ENCODE results near the gene SMARCA4.
"Not testable (repeated sequence)": the region's sequence is repeated elsewhere in the genome, so short reads cannot be mapped to it uniquely, and the experiment has no call there.

The SMARCA4 gene

DNA sequence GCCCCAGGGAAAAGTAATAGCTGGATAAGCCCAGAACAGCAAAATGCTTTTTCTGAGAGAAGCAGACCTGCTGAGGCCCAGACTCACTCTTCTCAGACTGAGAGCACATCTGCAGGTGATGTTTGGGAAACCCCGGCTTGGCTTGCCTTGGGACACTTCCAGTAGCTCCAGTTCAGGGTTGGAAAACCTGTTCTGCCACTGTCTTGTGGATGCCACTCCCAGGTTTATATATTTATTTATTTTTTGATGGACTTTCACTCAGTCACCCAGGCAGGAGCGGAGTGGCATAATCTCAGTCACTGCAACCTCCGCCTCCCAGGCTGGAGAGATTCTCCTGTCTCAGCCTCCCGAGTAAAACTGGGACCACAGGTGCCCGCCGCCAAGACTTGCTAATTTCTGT, 8.0 kb upstream of the SMARCA4 start:
- ChIA-PET CTCF (interaction anchor here (1.0 kb wide), 1 partner anchor 11 kb away, joined by 3 read pairs; no protein-coding TSS in a partner anchor), POLR2A (no interaction called here)
- H3K27ac ChIP-seq (ENCODE audit: insufficient read depth in 1 of 2, low read depth in 1 of 2, low read length in 2 of 2, poor library complexity in 1 of 2, severe bottlenecking in 2 of 2): no peak overlapping the region
- 100% methylated on average over 6 of the region's 6 CpGs for WGBS (ENCODE audit: insufficient coverage)
- H3K9me3 ChIP-seq (ENCODE audit: control extremely low read depth in 1 of 5, control insufficient read depth in 4 of 5, insufficient read depth in 2 of 5, low read depth in 1 of 5, low read length in 4 of 5): no peaks in the 10 kb centered on the region
- no peak overlapping the region for H3K4me3 ChIP-seq (ENCODE audit: control insufficient read depth in 1 of 7, extremely low read depth in 1 of 7, insufficient read depth in 4 of 7, low read depth in 2 of 7, low read length in 6 of 7)
- no peaks in the 10 kb centered on the region for H3K36me3 ChIP-seq (ENCODE audit: control insufficient read depth in 4 of 4, insufficient read depth in 4 of 4, low read length in 3 of 4)
- no peaks in the 10 kb centered on the region for H3K27me3 ChIP-seq (replicated peaks in 2 of 5; ENCODE audit: control insufficient read depth in 4 of 5, insufficient read depth in 5 of 5, low read length in 4 of 5)
- no peak for DNase-seq
- H3K4me1 ChIP-seq (ENCODE audit: control extremely low read depth in 1 of 4, control insufficient read depth in 4 of 4, insufficient read depth in 4 of 4, low read length in 3 of 4): no peaks in the 10 kb centered on the region

DNA sequence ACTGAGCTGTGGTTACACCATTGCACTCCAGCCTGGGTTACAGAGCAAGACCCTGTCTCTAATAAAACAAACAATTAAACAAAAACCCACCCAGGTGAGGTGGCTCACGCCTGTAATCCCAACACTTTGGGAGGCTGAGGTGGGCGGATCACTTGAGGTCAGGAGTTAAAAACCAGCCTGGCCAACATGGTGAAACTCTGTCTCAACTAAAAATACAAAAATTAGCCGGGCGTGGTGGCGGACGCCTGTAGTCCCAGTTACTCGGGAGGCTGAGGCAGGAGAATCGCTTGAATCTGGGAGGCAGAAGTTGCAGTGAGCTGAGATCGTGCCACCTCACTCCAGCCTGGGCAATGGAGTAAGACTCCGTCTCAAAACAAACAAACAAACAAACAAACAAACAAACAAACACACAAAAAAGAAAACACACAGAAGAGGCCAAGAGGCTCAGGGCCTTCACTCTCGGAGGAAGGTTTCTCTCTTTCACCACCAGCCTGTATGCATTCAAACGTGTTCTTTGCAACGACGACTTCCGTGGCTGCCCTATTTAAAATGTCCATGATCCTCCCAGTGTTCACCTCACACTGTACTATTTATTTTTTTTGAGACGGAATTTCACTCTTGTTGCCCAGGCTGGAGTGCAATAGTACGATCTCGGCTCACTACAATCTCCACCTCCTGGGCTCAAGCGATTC, 1.4 kb upstream of the SMARCA4 start:
- H3K36me3 ChIP-seq (ENCODE audit: control insufficient read depth in 4 of 4, insufficient read depth in 4 of 4, low read length in 3 of 4); H3K27me3 ChIP-seq (replicated peaks in 2 of 5; ENCODE audit: control insufficient read depth in 4 of 5, insufficient read depth in 5 of 5, low read length in 4 of 5); H3K9me3 ChIP-seq (ENCODE audit: control extremely low read depth in 1 of 5, control insufficient read depth in 4 of 5, insufficient read depth in 2 of 5, low read depth in 1 of 5, low read length in 4 of 5); DNase-seq: not testable (repeated sequence)
- 95% methylated on average over 17 of the region's 19 CpGs for WGBS (ENCODE audit: insufficient coverage)
- Histone ChIP-seq H3K27ac (ENCODE audit: insufficient read depth in 1 of 2, low read depth in 1 of 2, low read length in 2 of 2, poor library complexity in 1 of 2, severe bottlenecking in 2 of 2) (peak overlapping the region in 1 of 2 experiments; percentile 96), H3K4me1 (ENCODE audit: control extremely low read depth in 1 of 4, control insufficient read depth in 4 of 4, insufficient read depth in 4 of 4, low read length in 3 of 4) (peaks cover 8 to 28% (median 21%) of the 10 kb centered on the region in 4 experiments), H3K4me3 (ENCODE audit: control insufficient read depth in 1 of 7, extremely low read depth in 1 of 7, insufficient read depth in 4 of 7, low read depth in 2 of 7, low read length in 6 of 7) (peak overlapping the region in 2 of 7 experiments; percentile 74 to 90)
- POLR2A ChIA-PET: interaction anchor here (0.6 kb wide), 2 partner anchors 88 to 228 kb away, joined by 3 to 4 read pairs; no protein-coding TSS in a partner anchor
- CTCF ChIA-PET: interaction anchor here (0.6 kb wide), 1 partner anchor 131 kb away, joined by 3 read pairs; no protein-coding TSS in a partner anchor

DNA sequence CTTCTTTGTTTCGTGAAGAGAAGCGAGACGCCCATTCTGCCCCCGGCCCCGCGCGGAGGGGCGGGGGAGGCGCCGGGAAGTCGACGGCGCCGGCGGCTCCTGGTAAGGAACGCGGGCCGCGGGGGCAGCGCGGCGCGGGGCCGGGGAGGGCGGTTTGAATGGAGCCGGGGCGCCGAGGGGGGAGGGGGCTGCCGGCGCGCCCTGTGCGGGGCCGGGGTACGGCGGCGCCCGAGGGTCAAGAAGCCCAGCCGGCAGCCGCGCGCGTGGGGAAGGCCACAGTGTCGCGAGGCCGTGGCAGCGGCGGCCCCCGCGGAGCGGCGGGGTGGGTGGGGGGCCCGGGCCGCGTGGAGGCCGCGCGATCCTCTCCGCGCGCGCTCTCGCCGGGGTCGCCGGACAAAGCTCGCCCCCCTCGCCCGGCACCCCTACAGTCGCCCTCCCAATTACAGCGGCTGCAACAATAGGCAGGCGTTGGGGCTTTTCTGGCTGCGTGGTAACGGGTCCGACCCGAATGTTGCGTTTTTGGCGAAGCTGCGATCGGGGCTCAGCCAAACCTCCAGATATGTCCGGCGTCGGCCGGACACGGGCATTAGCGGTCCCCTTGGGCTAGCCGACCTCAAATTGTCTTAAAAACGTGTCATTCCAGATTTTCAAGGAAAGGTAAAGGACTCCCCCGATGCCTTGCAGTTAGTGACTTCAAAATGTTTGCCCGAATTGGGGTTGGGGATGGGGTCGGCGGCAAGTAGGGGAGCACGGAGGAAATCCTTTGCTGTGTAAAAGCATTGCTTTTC, 437 bp downstream of the SMARCA4 start:
- H3K4me1 ChIP-seq (ENCODE audit: control extremely low read depth in 1 of 4, control insufficient read depth in 4 of 4, insufficient read depth in 4 of 4, low read length in 3 of 4): peaks cover 8 to 31% (median 21%) of the 10 kb centered on the region in 4 experiments
- no peaks in the 10 kb centered on the region for H3K27me3 ChIP-seq (replicated peaks in 2 of 5; ENCODE audit: control insufficient read depth in 4 of 5, insufficient read depth in 5 of 5, low read length in 4 of 5)
- 0% methylated on average over 62 of the region's 92 CpGs for WGBS (ENCODE audit: insufficient coverage)
- ChIA-PET CTCF (interaction anchor here (0.7 kb wide), 1 partner anchor 19 kb away, joined by 3 read pairs; no protein-coding TSS in a partner anchor), POLR2A (interaction anchor here (0.5 to 1.0 kb wide), 2 partner anchors 13 to 416 kb away, joined by 3 to 4 read pairs; no protein-coding TSS in a partner anchor)
- H3K27ac ChIP-seq (ENCODE audit: insufficient read depth in 1 of 2, low read depth in 1 of 2, low read length in 2 of 2, poor library complexity in 1 of 2, severe bottlenecking in 2 of 2): peak overlapping the region; percentile 70 to 84
- peak overlapping the region; percentile 71 to 97 (median 90) for H3K4me3 ChIP-seq (ENCODE audit: control insufficient read depth in 1 of 7, extremely low read depth in 1 of 7, insufficient read depth in 4 of 7, low read depth in 2 of 7, low read length in 6 of 7)
- peak in 2 of 3 donors; percentile 69 to 77 for DNase-seq
- peaks cover 0 to 3% (median 0%) of the 10 kb centered on the region in 4 experiments for H3K36me3 ChIP-seq (ENCODE audit: control insufficient read depth in 4 of 4, insufficient read depth in 4 of 4, low read length in 3 of 4)
- no peaks in the 10 kb centered on the region for H3K9me3 ChIP-seq (ENCODE audit: control extremely low read depth in 1 of 5, control insufficient read depth in 4 of 5, insufficient read depth in 2 of 5, low read depth in 1 of 5, low read length in 4 of 5)

DNA sequence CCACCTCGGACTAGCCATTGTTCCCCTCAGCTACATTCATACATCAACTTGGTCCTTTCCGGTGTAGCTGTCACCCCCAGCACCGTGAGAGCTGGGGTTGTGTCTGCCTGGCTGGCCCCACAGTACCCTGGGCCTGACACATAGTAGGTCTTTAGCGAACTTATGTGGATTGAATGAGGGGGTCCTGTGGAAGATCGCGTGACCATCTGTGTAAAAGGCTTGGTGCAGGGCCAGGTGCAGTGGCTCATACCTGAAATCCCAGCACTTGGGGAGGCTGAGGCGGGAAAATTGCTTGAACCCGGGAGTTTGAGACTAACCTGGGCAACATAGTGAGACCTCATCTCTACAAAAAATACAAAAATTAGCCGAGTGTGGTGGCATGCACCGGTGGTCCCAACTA, 2.0 kb downstream of the SMARCA4 start:
- H3K36me3 ChIP-seq (ENCODE audit: control insufficient read depth in 4 of 4, insufficient read depth in 4 of 4, low read length in 3 of 4): peaks cover 0 to 3% (median 0%) of the 10 kb centered on the region in 4 experiments
- no peaks in the 10 kb centered on the region for H3K9me3 ChIP-seq (ENCODE audit: control extremely low read depth in 1 of 5, control insufficient read depth in 4 of 5, insufficient read depth in 2 of 5, low read depth in 1 of 5, low read length in 4 of 5)
- peak overlapping the region in 2 of 7 experiments; percentile 1 to 33 for H3K4me3 ChIP-seq (ENCODE audit: control insufficient read depth in 1 of 7, extremely low read depth in 1 of 7, insufficient read depth in 4 of 7, low read depth in 2 of 7, low read length in 6 of 7)
- POLR2A ChIA-PET: no interaction called here
- H3K27me3 ChIP-seq (replicated peaks in 2 of 5; ENCODE audit: control insufficient read depth in 4 of 5, insufficient read depth in 5 of 5, low read length in 4 of 5): no peaks in the 10 kb centered on the region
- WGBS (ENCODE audit: insufficient coverage): 98% methylated on average over 6 of the region's 10 CpGs
- CTCF ChIA-PET: interaction anchor here (1.2 kb wide), 1 partner anchor 21 kb away, joined by 3 read pairs; no protein-coding TSS in a partner anchor
- no peak overlapping the region for H3K27ac ChIP-seq (ENCODE audit: insufficient read depth in 1 of 2, low read depth in 1 of 2, low read length in 2 of 2, poor library complexity in 1 of 2, severe bottlenecking in 2 of 2)
- no peak for DNase-seq
- H3K4me1 ChIP-seq (ENCODE audit: control extremely low read depth in 1 of 4, control insufficient read depth in 4 of 4, insufficient read depth in 4 of 4, low read length in 3 of 4): peaks cover 8 to 31% (median 21%) of the 10 kb centered on the region in 4 experiments

DNA sequence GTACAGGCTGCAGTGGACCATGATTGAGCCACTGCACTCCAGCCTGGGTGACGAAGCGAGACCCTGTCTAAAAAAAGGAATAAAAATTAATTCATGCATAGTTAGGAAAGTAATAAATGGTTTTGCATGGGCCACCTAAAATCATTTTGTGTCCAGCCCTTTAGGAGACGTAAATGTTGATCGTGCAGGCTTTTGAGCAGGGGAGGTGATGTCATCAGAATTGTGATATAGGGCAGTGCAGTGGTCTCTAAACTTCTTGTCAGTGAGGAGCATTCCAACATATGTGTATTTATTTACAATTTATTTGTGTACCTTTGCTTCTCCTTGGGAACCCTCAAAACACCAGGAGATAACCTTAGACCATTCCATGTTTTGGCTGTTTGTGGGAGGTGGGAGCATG, 3.0 kb downstream of the SMARCA4 start:
- no peak overlapping the region for H3K27ac ChIP-seq (ENCODE audit: insufficient read depth in 1 of 2, low read depth in 1 of 2, low read length in 2 of 2, poor library complexity in 1 of 2, severe bottlenecking in 2 of 2)
- no peak overlapping the region for H3K4me3 ChIP-seq (ENCODE audit: control insufficient read depth in 1 of 7, extremely low read depth in 1 of 7, insufficient read depth in 4 of 7, low read depth in 2 of 7, low read length in 6 of 7)
- peaks cover 0 to 3% (median 0%) of the 10 kb centered on the region in 4 experiments for H3K36me3 ChIP-seq (ENCODE audit: control insufficient read depth in 4 of 4, insufficient read depth in 4 of 4, low read length in 3 of 4)
- H3K9me3 ChIP-seq (ENCODE audit: control extremely low read depth in 1 of 5, control insufficient read depth in 4 of 5, insufficient read depth in 2 of 5, low read depth in 1 of 5, low read length in 4 of 5): no peaks in the 10 kb centered on the region
- H3K27me3 ChIP-seq (replicated peaks in 2 of 5; ENCODE audit: control insufficient read depth in 4 of 5, insufficient read depth in 5 of 5, low read length in 4 of 5): no peaks in the 10 kb centered on the region
- peaks cover 8 to 35% (median 25%) of the 10 kb centered on the region in 4 experiments for H3K4me1 ChIP-seq (ENCODE audit: control extremely low read depth in 1 of 4, control insufficient read depth in 4 of 4, insufficient read depth in 4 of 4, low read length in 3 of 4)
- ChIA-PET CTCF (interaction anchor here (0.6 kb wide), 2 partner anchors 9 to 13 kb away, joined by 3 read pairs; no protein-coding TSS in a partner anchor), POLR2A (no interaction called here)
- DNase-seq: no peak
- 96% methylated on average over 4 of the region's 4 CpGs for WGBS (ENCODE audit: insufficient coverage)

DNA sequence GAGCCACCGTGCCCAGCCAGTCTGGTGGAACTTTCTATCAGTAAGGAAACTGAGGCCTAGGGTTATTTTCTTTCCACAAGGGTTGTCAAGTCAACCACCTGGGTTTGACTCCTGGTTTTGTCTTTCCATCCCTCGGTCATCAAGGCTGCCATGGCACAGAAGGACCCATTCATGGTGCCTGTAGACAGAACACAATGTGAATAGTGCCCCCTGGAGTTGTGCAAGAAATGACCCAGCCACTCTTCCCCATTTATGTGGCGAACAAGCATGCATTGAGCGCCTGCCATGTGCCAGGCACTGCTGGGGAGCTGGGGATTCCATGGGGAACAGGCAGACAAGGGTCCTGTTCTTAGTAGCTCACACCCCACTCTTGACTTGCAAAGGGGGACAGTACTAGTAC, 4.1 kb downstream of the SMARCA4 start:
- peaks cover 8 to 31% (median 21%) of the 10 kb centered on the region in 4 experiments for H3K4me1 ChIP-seq (ENCODE audit: control extremely low read depth in 1 of 4, control insufficient read depth in 4 of 4, insufficient read depth in 4 of 4, low read length in 3 of 4)

More for the DNA sequence above, 4.1 kb downstream of the SMARCA4 start:
- Histone ChIP-seq H3K4me3 (ENCODE audit: control insufficient read depth in 1 of 7, extremely low read depth in 1 of 7, insufficient read depth in 4 of 7, low read depth in 2 of 7, low read length in 6 of 7) (no peak overlapping the region), H3K27me3 (replicated peaks in 2 of 5; ENCODE audit: control insufficient read depth in 4 of 5, insufficient read depth in 5 of 5, low read length in 4 of 5) (no peaks in the 10 kb centered on the region), H3K9me3 (ENCODE audit: control extremely low read depth in 1 of 5, control insufficient read depth in 4 of 5, insufficient read depth in 2 of 5, low read depth in 1 of 5, low read length in 4 of 5) (no peaks in the 10 kb centered on the region), H3K27ac (ENCODE audit: insufficient read depth in 1 of 2, low read depth in 1 of 2, low read length in 2 of 2, poor library complexity in 1 of 2, severe bottlenecking in 2 of 2) (no peak overlapping the region), H3K36me3 (ENCODE audit: control insufficient read depth in 4 of 4, insufficient read depth in 4 of 4, low read length in 3 of 4) (peaks cover 0 to 3% (median 0%) of the 10 kb centered on the region in 4 experiments)
- ChIA-PET POLR2A (no interaction called here), CTCF (no interaction called here)
- DNase-seq: no peak
- 97% methylated on average over 4 of the region's 4 CpGs for WGBS (ENCODE audit: insufficient coverage)
